ENCODE data around the gene CDC42. TPM values are rescaled to one million over a fixed set of nuclear protein-coding genes. Genes with fewer than 3 reads are reported as not detected.

CDC42 gene
- total RNA-seq, 4 donors from 2014 or later, result 186 to 260 (median 205) TPM

DNA sequence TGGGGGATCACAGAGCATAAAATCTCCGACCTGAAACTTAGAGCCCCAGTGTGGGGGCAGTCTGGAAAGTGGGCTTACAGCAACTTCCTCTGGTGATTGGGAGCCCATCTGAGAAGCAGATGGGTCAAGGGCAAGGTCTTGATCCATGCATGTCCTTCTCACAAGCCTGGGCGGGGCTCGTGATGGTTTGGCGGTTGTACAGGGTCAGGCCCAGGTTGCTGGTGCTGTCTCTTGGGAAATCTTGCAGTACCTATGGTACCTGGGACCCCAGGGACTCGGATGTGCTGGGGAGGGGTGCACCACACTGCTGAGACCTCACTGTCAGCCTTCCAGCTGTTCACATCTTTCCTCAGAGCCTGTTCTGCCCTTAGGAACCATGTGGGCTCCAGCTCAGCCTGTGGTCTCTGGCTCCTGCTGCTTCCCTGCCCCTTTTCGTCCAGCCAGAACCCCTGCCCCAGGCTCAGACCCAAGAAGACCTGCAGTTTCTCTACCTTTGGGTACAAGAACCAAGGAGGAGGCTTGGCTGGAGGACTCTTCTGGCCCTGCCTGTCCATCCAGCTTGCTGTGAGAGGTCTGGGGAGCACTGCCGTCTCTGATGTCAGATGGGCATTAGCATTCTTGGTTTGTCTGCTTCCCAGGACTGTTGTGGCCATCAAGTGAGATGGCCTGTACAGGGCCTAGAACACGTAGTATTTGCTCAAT lies 65.9 kb downstream of the CDC42 start:
- DNase-seq (ENCODE audit: low spot score) (no peak), ATAC-seq (ENCODE audit: low FRiP score) (no peak)
- TF ChIP-seq, protein P1, sequence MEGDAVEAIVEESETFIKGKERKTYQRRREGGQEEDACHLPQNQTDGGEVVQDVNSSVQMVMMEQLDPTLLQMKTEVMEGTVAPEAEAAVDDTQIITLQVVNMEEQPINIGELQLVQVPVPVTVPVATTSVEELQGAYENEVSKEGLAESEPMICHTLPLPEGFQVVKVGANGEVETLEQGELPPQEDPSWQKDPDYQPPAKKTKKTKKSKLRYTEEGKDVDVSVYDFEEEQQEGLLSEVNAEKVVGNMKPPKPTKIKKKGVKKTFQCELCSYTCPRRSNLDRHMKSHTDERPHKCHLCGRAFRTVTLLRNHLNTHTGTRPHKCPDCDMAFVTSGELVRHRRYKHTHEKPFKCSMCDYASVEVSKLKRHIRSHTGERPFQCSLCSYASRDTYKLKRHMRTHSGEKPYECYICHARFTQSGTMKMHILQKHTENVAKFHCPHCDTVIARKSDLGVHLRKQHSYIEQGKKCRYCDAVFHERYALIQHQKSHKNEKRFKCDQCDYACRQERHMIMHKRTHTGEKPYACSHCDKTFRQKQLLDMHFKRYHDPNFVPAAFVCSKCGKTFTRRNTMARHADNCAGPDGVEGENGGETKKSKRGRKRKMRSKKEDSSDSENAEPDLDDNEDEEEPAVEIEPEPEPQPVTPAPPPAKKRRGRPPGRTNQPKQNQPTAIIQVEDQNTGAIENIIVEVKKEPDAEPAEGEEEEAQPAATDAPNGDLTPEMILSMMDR (IDR thresholded peaks at IDR 0.05), result no peak

DNA sequence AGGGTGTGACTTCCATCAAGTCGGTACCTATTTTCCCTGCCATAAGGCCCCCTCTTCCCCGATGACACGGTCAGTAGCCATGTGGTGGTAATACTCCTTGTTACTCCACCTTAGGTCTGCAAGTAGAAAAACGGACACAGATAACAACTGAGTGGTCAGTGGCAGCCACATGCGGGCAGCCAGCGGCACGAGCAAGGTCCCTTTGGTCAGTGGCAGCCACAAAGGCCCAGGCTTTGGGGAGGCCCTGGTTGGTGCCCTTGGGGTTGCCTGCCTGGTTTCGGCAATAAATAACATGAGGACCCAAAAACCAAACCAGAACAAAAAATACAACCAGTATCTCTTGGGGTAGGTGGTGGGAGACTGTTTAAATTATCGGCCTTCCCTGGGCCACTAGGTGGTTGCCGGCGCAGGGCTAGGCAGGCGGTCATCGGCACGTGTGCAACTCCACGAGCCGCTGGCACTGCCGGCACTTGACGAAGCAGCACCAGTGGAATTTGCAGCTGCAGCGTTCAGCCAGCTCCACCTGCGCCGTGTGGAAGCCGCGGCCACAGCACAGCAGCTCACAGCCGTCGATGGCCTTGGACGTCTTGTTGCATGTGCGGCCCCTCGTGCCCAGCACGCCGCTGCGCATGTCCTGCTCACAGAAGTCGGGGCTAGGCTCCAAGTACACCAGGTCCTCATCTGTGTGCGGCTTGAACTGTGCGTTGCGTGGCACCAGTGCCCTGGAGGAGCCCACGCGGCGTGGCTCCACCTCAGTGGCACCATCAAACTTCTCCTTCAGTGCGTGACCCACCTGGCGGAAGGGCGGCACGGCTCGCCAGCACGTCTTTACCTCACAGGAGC lies 67.3 kb downstream of the CDC42 start:
- ATAC-seq (ENCODE audit: low FRiP score) (no peak), DNase-seq (ENCODE audit: low spot score) (no peak)
- TF ChIP-seq, protein P1 (IDR thresholded peaks at IDR 0.05), result no peak

DNA sequence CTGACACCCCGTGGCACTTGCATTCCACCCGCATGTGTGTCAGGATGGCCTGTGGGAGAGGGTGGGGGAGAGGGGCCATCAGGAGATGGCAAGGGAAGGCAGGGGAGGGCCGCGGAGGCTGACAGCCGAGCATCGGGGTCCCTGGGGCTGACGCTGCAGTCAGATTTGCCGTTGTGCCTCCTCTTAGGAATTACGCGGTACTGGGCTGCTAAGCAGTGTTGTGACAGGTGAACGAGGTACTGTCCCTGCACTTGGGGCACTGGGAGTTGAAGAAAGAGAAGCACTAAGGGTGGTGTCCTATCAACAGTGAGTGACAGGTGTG lies 67.9 kb downstream of the CDC42 start:
- TF ChIP-seq, protein P1 (IDR thresholded peaks at IDR 0.05), result no peak
- DNase-seq (ENCODE audit: low spot score), result no peak
- no peak for ATAC-seq (ENCODE audit: low FRiP score)

DNA sequence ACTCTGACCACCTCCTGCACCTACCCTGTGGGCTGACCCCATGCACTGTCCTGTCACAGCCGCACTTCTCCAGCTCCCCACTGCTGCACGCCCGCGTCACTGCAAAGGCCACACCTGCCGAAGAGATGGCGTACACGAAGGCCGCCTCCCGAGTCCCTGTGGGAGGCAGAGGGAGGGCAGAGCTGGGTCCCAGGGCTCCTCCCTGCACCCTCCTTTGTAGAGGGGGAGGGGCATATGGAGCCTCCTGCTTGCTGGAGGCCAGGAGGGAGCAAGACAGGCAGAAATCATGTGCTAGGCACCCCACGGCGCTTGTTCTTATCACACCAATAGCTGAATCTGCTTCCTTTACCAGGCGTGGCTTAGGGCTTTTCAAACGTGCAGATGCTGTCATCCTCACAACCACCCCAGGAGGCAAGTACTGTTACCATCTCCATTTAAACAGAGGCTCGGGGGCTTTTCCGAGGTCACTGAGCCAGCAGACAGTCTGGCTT lies 69.0 kb downstream of the CDC42 start:
- ATAC-seq (ENCODE audit: low FRiP score), result no peak
- DNase-seq (ENCODE audit: low spot score), result no peak
- TF ChIP-seq, protein P1 (IDR thresholded peaks at IDR 0.05), result no peak

DNA sequence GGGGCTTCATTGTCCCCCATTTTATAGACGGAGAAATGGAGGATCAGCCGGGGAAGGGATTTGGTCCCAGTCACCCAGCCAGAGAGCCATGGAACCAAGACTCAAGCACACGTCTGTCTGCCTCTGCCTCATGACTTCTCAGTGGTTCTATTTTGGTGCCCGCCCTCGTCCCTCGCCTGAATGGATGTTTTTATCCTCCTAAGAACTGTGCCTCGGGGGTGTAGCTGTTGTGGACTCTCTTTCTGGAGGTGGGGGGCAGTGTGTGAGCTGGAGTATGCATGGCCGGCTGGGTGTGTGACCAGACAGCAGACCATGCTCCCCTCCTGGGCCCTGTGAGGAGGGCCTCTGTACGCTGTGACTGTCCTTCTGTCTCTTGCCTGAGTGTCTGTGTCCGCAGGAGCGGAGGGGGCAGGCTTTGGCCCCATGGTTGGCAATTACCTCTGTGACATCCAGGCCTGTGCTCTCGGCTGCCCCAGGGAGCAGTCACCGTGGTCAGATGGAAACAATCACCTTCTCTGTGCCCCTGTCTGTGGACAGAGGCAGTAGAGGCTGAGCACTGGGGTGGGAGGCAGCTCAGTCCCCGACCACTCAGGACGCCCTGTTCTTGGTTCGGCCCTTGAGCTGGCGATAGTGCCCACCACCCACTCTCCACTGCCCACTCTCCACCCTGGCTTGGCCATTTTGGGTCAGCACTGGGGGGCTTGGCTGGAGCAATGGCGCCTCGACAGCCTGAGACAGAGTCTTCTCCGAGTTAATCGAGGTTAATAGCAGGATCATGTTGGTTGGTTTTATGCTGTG lies 70.0 kb downstream of the CDC42 start:
- TF ChIP-seq, protein P1 (IDR thresholded peaks at IDR 0.05), result no peak
- no peak for ATAC-seq (ENCODE audit: low FRiP score)
- DNase-seq (ENCODE audit: low spot score), result no peak

DNA sequence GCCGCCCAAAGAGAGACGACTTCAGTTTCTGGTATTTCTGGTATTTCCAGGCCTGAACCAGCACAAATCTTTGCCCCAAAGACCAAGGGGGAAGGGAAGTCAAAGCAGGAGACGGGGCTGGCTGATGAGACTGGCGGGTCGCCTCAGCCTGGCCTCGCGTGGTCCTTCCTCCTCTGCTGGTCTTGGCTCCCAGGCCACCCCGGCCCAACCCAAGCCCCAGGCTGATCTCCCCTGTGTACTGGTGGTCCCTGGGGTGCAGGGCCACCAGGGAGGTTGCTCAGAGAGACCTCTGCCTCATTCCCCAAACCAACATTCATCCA lies 70.5 kb downstream of the CDC42 start:
- ATAC-seq (ENCODE audit: low FRiP score), result no peak
- TF ChIP-seq, protein P1 (IDR thresholded peaks at IDR 0.05), result no peak

More for the DNA sequence above, 70.5 kb downstream of the CDC42 start:
- DNase-seq (ENCODE audit: low spot score), result no peak
